Uterus (tissue), 2 donors: ENCODE data around the gene COMMD9.

Experiments
- CTCF ChIP-seq, 4 experiments: fragments of 200-600 bp in 2 of 4; fragments of 450-650 bp in 2 of 4; sonication (generic) in 2 of 4; IDR thresholded peaks; one replicate each; pipeline ENCODE4 v1.5.1; 2016 to 2019; ENCODE audit warnings: antibody characterized with exemption in 4 of 4, mild to moderate bottlenecking in 2 of 4, moderate library complexity in 1 of 4
- POLR2A ChIP-seq, 2 donors: fragments of 450-650 bp; IDR thresholded peaks; one replicate each; pipeline ENCODE4 v1.6.1; 2016; ENCODE audit warnings: antibody characterized with exemption in 2 of 2, mild to moderate bottlenecking in 1 of 2, moderate library complexity in 1 of 2

- TF ChIP-seq CTCF (IDR thresholded peaks at IDR 0.05) (no peak), POLR2A (IDR thresholded peaks at IDR 0.05) (no peak)
These were observed 56.0 kb downstream of the COMMD9 start for GRCh38 chr11:36233204-36233603.
